GM19239 (cell line): Measurements from ENCODE around the gene PUM1.

Source experiments
- DNase-seq: peaks from one replicate; pipeline ENCODE4 v3.0.0; 2011; ENCODE audit warnings: low spot score; ENCODE audit not compliant: insufficient read length
- FAIRE-seq: peaks from 2 replicates; lab custom pipeline; 2011; peaks lifted over from hg19 to GRCh38; lab: Jason Lieb, UNC

The PUM1 gene

DNA sequence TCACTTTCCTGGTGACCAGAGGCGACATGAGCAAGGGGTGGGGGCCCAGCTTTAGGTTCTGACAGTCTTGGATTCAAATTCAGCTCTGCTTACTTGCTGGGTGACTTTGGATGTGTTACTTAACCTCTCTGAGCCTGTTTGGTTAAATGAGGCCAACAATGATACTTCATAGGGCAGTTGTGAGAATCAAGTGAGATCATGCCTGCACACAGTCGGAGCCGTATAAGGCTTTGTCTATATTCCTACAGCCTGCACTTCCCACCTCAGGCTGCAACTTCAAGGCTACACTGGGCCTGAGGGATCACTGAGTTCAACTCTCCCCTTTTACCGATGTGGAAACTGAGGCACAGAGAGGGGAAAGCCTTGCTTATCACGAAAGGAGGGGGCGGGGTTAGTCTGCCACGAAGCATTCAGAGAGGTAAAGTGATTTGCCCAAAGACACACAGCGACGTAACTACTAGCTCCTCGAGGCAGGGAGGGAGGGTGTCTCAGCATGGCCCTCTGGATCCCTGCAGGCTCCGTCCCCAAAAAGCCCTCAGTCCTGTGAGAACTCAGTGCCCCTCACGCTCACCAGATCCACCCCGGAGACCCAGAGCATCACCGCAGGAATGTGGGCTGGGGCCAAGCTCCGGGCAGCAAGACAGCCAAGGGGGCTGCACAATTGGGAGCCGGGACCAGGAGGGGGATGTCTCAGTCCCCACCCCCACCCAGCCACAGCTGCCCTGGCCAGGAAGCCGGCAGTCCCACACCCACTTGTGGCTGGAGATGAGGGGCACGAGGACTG lies 181.9 kb downstream of the PUM1 start:
- no peak for FAIRE-seq
- no peak for DNase-seq

DNA sequence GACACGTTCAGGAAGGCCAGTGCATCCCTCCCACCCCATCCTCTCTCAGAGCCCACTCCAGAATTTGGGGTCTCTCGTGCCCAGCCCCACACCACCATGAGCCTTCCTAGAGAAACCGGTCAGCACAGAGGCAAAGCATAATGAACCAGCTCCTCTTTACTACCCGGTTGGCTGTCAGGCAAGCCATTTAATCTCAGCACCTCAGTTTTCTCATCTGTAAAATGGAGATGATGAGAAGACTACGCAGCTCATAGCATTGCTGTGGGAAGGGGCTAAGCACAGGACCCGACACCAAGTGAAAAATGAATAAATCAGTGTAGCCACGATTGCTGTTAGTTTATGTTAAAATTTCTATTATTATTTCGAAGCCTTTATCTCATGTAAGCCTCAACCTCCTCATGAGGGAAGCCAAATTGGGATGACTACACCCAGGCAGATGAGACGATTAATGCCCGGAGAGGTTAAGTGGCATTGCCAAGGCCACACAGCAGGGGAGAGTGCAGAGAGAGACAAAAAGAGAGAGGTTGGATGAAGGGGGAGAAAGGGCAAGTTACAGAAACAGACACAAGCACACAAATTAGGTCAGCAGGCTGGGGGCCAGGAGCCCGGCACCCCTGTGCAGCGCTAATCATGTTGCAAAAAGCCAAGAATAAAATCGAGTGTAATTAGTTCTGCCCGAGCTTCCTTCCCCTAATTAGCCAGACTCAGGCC lies 182.7 kb downstream of the PUM1 start:
- no peak for DNase-seq
- FAIRE-seq = no peak
